Activated CD4-positive, CD25-positive, alpha-beta regulatory T cell (primary cell): Measurements from ENCODE around the gene NF1.
"Not testable (repeated sequence)": the region's sequence is repeated elsewhere in the genome, so short reads cannot be mapped to it uniquely, and the experiment has no call there.

Source experiments
- DNase-seq, 4 experiments: peaks; one replicate each; lab custom pipeline; 2025; lab: John Stamatoyannopoulos, UW

Gene NF1

GRCh38 chr17:31094600-31095235, at the start of gene NF1:
NF1 (plus strand) TSS chr17:31094977; CDS start chr17:31095310, 333 bp downstream.
- peak; percentile 69 to 82 (median 76) for DNase-seq

- not testable (repeated sequence) for DNase-seq
Observed at GRCh38 chr17:31046856-31047425, 47.8 kb upstream of the NF1 start.

- DNase-seq: no peak
Observed at GRCh38 chr17:31048142-31048541, 46.6 kb upstream of the NF1 start.

GRCh38 chr17:31048780-31049179, 46.0 kb upstream of the NF1 start:
- DNase-seq: no peak

GRCh38 chr17:31050948-31051347, 43.8 kb upstream of the NF1 start:
- no peak for DNase-seq

- no peak for DNase-seq
Observed at GRCh38 chr17:31051506-31051905, 43.3 kb upstream of the NF1 start.

GRCh38 chr17:31052187-31052889, 42.4 kb upstream of the NF1 start:
- no peak for DNase-seq

- DNase-seq: no peak
Observed at GRCh38 chr17:31053071-31053470, 41.7 kb upstream of the NF1 start.

GRCh38 chr17:31054761-31055160, 40.0 kb upstream of the NF1 start:
- no peak for DNase-seq

- DNase-seq: no peak
Observed at GRCh38 chr17:31058976-31059375, 35.8 kb upstream of the NF1 start.

- no peak for DNase-seq
Observed at GRCh38 chr17:31060791-31061550, 33.8 kb upstream of the NF1 start.

- no peak for DNase-seq
Observed at GRCh38 chr17:31061678-31062077, 33.1 kb upstream of the NF1 start.

- no peak for DNase-seq
Observed at GRCh38 chr17:31062346-31062745, 32.4 kb upstream of the NF1 start.

- no peak for DNase-seq
Observed at GRCh38 chr17:31064707-31065106, 30.1 kb upstream of the NF1 start.

GRCh38 chr17:31067691-31068184, 27.0 kb upstream of the NF1 start:
- DNase-seq: no peak

GRCh38 chr17:31068291-31068690, 26.5 kb upstream of the NF1 start:
- DNase-seq: peak in 3 of 4 experiments; percentile 1 to 25 (median 2)

- DNase-seq: no peak
Observed at GRCh38 chr17:31072186-31072585, 22.6 kb upstream of the NF1 start.

GRCh38 chr17:31073411-31073810, 21.4 kb upstream of the NF1 start:
- DNase-seq: no peak

- DNase-seq: no peak
Observed at GRCh38 chr17:31074772-31075555, 19.8 kb upstream of the NF1 start.

GRCh38 chr17:31078290-31078689, 16.5 kb upstream of the NF1 start:
- DNase-seq: no peak

- DNase-seq: no peak
Observed at GRCh38 chr17:31079731-31080130, 15.0 kb upstream of the NF1 start.

GRCh38 chr17:31085563-31085962, 9.2 kb upstream of the NF1 start:
- DNase-seq: no peak
